Right hindlimb (tissue), 1 donor: Measurements from ENCODE around the gene USP31.

ENCODE experiments used
- DNase-seq: peaks from one replicate; pipeline ENCODE4 v3.0.0-alpha.2; 2018

The USP31 gene

DNA sequence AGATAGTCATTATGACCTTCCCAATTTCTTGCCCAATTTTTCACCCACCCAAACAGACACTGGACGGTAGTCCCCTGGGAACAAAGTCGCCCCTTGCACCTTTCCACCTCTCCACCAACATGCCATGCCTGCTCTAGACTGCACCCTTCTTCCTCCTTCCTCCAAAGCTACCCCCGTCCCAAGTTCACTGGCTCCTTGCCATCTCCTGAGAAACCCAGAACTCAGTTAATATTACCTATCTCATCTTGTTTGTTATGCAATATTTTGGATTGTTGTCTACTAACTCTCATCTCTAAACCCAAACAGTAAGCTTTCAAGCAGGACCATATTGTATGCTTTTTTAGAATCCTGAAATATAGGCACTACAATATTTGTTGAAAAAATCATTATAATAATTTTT is 63.3 kb downstream of the USP31 start:
- no peak for DNase-seq

DNA sequence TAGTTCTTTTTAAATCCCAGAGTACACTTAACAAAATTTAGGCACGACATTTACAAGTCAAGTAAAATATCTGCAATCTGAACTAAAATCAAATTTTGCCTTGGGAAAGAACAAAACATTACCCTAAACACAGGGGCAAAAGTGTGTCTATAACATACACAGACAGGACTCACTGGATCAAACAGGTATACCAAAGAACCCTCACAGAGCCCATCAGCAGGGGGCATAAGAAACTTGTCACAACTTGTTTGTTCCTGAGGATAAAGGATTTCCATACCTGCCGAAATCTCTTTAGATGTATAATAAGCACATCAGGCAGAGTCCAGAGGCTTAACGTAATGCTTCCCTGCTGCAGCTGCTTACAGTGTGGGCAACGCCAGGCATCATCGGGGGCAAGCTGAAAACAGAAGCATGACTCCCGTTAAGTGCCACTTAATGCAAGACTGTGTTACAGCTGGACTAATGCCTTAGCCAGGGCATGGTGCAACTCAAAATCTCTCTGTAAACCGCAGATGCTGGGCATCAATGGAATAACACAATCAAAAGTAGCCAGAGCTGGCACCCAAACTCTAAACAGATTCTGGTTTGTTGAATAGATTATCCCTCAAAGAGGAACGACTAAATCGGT is 67.0 kb downstream of the USP31 start:
- no peak for DNase-seq

DNA sequence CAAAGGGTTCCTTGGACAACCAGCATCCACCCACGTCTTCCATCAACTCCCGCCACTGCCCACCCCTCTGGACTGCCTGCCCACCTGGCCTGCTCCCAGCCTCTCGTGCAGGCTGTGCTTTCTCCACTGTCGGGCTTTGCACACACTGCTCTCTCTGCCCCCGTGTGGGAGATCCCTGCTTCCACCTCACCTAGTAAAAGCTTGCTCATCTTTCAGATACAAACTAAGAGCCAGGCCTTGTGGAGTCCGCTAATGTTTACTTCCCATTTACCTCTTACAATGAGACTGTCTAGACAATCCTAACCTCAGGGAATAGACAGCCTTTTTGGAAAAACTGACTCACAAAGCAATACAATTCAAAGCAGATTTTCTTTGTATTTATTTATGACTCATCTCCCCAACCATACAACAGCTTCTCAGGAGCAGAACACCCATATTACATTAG is 67.6 kb downstream of the USP31 start:
- no peak for DNase-seq

DNA sequence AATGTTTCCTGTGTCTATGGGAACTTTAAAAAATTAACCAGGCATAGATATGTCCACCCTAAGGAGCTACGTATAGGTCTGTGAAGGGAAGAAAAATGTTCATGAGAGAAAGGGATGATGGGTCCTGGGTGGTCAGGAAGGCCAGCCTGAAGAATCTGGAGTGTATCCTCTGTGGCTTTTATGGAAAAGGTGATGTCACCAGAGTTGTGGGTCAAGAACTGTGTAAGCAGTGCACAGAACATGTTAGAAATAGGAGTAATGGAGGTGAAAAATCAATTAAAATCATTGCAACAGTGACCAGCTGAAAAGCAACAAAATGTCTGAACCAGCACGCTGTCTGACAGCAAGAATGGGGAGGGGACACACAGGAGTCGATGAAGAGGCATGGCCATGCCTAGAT is 68.5 kb downstream of the USP31 start:
- no peak for DNase-seq

DNA sequence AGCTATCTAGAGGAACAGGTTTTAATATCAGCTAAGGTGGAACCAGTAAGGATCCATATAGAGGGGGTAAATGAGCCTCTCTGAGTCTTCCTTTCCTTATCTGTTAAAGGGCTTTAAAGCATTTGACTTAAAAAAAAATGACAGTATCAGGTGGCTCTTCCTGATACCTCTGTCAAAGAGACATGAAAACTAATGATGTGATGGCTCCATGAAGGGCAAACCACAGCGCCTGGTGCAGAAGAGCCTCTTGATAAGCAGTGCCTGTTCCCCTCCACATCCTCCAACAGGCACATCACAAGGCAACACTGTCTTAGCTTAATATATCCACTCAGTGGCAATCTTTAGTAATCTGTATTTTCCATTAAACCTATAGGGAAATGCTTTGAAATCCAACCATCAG is 68.9 kb downstream of the USP31 start:
- DNase-seq = no peak

DNA sequence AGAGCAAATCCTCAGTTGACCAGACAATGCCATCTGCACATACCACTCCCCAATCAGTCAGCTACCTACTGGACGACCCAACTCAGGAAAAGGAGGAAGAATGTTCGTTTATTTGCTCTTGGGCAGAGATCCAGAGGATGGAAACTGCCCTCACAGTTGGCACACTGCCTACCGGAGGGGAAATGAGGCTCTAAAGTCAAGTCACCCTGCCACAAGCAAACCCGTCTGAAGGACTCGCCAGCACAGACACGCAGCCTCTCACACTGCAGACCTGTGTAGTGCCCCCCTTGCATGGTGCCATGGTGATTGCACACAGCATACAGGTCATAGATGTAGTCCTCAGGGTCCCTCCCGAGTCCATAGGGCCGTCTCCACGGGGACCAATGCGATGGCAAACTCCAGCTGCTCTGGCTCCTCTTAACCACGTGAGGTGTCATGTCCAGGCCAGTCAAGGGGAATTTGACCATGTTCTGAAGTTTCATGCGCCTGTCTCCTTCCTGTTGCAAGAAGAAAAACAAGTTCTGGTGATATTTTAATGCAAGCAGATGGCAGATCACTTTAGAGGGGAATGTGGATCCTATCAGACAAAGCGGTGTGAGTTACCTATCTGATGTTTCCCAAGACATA is 69.5 kb downstream of the USP31 start:
- DNase-seq = no peak

DNA sequence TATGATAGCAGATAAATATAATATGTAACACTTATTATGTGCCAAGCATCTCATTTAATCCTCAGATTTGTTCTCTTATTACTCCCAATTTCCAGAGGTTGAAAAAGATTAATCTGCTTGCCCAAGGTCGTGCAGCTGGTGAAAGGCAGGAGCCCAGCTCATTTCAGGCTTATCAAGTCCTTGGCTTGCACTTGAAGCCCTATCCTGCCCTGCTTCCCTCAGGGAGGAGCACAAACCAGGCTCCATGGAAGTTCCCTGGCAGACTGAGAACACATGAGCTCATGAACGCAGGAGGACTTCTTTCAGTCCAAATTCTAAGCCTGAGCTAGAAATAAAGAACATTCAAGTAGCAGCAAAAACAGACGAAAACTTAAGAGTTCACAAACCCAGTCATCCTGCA is 74.8 kb downstream of the USP31 start:
- no peak for DNase-seq

DNA sequence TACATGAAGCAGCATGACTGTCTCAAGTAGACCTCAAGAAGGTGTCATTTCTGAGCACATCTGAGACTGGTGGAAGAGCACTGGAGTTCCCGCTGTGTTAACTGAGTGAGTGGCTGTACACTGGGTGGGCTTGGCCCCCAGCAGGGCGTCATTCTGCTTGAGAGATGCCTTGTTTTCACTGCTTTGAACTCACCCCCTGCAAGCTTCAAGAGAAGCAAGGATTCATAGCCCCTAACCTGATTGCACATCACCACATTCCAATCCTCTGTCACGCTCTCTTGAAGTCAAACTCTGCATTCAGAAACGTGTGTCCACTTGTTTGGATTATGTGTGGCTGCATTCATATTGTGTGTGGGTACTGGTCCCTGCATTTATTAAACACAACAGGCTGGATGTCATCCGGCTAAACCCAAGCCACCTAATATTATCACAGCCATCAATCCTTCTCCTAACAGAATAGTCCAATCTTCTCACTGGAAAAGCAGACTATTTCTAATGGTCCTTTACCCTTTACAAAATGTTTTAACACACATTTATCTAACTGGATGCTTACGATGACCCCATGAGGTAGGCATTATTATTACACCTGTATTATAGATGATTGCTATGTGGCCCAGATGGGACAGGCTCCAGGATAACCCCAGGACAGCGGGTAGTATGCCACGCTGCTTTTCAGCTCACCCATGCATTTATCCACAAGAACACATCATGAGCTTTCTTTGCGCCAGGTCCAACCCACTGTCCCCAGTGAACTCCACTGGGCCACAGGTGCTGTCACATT is 76.3 kb downstream of the USP31 start:
- no peak for DNase-seq

DNA sequence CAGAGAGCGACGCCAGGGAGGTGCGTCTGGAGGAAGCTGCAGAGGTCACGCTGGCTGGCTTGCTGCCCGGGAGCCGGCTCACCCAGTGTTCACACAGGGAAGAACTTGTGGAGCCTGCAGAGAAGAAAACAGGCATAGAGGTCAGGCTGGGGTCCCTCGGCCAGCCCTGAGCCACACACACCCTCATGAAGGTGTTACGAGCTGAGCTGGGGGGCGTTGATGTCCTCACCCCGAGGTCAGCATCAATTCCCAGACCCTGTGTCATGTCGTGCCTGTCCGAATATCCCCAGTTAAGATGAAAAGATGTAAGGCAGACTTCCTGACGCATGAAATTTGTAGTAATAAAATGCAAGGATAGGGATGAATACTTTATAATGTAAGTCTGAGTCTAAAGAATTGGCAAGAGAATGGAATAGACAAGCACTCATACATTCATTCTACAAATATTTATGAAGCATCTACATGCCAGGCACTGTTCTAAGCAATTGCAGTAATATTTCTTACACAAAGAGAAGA is 77.1 kb downstream of the USP31 start:
- peak; percentile 44 for DNase-seq

DNA sequence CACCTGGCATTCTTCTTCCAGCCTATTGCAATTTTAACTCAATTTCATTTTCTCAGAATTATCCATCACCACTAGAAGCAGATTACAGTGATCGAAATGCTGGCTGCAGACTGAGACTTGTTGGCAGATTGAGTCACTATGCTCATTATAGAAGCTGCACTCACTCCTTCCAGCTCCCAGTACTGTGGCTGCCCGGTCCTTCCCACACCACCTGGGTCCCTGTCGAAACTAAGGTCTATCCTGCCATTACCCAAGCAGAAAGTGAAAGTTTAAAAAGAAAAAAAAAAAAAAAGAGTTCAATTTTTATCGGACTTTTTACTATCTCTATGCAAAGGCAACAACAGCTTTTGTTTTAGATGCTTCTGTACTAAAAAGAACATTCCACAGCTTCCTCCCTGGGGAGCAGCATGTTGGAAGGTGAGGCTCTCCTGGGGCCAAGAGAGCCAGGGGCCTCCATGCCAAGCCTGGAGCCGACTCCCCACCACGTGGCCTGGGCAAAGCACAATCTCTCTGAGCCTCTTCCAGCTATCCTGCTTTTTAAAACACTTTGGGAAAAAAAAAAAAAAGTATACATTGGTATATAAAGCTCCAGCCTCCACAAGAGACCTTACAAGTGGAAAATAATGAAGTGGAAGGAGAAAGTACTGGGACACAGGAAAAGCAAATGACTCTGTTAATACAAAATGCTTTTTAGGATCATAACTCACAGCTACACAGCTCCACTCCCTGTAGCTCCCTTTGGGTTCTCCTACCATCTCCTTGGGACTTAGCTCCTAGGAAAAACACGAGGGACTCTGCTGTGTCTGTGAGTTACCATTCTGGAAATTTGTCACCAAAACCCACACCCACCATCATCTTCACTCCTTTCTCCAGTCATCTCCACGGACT is 77.8 kb downstream of the USP31 start:
- DNase-seq = no peak

DNA sequence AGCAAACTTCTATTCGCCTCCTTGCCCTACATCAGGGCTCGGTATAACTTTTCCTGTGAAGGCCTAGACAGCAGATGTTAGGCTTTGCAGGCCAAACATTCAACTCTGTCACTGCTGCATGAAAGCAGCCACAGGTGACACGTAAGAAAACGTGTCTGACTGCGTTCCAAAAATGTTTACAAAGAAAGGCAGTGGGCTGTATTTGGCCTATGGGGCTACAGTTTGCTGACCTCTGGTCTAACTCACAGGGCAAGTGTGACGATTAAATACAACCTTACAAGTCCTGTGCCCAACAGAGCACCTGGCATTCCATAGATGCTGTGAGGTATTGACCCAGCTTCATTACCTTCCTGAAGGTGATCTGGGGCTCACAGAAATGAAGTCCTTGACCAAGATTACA is 79.4 kb downstream of the USP31 start:
- no peak for DNase-seq

DNA sequence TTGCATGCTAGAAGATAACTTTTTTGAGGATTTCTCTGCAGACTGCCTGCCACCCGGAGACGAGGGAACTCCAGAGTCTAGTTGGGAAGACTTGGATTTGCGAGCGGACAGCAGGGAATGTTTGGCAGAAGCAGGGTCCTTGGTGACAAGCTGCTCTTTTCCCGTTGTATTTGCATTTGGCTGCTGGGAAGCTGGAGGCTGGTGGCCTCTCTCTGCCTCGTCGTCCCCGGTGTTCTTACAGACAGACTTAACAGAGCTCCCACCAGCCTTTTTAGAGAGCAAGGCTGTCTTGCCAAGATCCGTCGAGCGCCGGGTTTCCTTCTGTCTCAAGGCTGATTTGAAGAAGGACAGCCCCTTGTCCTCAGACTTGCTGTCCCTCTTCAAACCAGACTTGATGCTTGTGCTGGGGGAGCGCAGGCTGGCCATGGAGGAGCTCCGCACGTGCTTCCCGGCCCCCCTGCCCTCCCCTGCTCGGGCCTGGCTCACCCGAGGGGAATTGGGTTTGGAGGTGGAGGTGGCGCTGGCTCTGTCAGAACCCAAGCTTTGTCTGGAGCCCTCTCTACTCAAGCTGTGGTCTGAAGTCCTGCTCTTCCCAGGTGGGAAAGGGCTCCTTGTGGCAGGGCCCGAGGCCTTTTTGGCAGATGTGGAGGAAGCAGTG is 81.0 kb downstream of the USP31 start:
- no peak for DNase-seq

DNA sequence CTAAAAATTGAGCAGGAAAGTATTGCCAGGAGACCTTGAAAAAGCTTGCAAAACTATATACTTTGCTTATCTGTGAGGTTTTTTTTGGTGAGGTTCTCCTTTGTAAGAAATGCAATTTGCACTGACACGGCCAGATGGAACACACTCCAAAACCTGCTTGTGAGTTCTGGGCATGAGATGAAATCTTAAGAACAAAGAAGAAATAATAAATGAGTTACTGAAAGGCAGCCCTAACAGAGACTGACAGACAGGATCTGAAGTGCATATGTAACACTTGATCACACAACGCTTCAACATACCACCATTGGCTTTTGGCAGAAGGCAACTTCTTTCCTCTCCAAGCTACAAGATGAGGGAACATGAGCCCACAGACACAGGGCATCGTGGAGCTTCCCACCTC is 82.6 kb downstream of the USP31 start:
- DNase-seq = no peak

DNA sequence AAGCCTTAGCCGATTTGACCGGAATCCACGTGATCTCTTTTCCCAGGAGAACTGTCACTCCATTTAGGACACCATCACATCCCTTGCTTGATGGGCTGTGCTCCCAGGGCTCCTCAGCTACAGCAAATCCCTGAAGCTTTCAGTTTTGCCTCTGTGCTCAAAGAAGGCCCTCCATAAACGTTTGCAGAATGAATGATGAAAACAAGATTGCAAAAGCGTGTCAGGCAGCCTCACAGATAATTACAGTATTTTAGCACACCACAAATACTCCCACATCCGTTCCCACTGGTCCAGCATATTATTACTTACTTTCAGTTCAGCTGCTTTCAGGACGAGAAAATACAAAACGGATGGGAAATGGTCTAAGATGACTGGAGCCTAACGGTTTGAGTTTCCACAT is 84.6 kb downstream of the USP31 start:
- DNase-seq = no peak

DNA sequence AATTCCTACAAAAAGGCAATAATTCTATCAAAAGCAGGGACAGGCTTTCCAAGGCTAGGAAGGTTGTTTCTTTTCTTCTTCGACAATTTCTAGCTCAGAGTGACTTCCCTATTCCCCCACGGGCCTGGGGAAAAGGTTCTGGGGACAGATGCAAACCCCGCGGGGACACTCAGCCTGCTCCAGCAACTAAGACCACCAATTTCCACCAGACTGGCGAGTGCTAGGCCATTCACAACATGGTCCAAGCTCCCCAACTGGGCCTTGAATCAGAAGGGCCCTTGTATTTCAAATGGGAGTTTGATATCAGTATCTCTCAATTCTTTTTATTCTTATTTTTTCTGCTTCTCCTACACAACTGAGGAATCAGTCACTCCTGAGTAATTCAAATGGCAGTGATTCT is 86.7 kb downstream of the USP31 start:
- DNase-seq = no peak

DNA sequence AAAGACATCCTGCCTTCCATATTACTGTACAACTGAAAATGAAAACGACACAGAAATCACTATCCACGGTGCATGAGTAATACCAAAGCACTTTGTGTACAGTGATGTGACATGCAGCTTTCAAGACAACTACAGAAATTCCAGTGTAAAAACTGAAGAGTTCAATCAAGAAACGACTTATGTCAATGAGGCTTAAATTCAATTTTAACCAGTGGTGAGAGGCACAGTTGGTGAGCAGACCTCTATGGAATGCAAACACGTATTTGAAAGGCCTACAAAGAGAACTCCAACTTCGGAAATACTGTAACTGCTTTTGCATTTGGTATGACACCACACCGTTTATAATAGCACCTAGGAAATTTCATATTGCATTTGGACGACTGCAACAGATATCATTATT is 87.6 kb downstream of the USP31 start:
- no peak for DNase-seq

DNA sequence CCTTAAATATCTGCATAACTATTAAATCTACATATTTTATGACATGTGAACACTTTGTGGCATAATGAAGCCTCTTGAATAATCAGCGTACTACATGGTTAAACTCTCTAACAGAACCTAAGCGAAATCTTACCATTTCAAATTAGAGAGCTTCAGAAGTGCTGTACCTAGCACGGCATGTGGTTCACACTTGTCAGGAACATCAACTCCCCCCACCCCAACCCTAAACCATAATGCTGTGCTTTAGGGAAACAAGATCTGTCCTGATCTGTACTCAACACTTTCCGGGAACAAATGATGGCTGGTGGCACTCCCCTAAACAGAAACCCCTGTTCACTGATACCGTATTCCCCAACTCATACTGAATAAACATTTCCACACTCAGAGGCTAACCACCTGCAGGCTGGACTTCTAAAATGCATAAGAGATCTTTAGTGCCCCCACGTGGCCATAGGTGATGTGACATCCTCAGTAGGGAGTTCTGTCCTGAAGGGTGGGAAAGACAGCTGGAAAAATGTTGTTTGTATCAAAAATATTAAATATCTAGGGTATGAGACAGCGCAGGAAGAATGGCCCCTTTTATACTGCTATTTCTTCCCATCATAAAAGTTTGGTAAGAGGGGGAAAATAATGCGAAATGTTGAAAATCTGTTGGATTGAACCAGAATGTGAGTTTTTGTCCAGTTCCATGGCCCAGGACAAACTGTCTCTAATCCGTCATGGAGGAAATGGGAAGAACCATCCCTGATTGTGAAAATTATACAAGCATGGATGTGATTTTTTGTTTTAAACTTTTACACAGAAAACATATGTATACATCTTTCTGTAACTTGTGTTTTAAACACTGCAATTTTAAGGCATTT is 88.6 kb downstream of the USP31 start:
- peak; percentile 66 for DNase-seq

DNA sequence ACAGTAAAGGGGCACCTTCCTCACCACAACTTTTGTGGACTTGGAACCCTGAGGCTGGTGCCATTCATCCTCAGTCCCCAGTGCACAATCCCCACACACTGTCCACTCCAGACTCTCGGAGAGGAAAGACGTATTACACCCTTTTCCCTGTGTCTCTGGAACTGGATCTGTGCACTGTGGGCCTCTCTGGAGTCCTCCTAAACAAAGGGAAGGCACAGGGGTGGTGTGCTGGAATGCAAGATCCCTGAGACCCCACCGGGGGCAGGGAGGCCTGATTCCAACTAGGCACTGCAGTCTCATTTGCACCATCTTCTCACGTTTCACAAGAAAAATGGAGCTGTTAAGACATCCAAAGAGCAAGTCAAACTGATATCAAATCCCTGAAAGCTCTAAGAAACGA is 89.8 kb downstream of the USP31 start:
- DNase-seq = no peak

DNA sequence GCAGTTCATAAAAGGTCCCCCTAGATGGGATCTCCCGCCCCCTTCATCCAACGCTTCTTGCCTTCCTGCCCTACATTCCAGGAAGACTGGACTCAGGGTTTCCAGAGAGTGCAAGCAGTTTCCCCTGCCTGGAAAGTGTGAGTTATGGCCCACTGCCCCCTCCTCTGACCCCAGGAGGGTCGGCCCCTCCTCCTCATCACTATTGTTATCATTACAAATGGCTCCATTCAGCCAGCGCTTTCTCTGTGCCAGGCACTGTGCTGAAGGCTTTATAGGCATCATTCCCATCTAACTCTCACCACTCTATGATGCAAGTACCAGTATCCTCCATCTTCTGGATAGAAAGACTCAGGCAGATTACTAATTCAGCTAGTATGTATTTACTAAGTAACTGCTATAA is 90.7 kb downstream of the USP31 start:
- DNase-seq = no peak

DNA sequence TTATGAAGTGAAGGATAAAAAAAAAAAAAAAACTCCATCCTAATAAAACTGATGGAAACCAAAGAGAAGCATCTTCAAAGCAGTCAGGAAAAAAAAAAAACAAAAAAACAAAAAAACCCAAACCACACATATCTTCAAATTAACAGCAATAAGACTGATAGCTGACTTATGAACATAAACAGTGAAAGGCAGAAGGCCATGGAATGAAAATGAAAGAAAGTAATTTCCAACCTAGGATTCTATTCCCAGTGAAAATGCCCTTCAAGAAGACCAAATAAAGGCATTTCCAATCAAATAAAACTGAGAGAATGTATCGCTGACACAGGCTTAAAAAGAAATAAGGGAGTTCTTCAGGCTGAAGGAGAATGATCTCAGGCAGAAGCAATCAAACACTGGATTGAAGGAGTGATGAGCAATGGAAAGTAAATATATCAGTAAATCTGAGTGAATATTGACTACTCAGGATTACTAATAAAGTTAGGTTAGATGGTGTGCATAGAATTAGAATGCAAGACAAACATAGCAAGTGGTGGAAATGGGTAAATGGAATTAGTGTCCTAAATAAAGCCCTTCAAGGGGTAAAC is 92.1 kb downstream of the USP31 start:
- DNase-seq = no peak

DNA sequence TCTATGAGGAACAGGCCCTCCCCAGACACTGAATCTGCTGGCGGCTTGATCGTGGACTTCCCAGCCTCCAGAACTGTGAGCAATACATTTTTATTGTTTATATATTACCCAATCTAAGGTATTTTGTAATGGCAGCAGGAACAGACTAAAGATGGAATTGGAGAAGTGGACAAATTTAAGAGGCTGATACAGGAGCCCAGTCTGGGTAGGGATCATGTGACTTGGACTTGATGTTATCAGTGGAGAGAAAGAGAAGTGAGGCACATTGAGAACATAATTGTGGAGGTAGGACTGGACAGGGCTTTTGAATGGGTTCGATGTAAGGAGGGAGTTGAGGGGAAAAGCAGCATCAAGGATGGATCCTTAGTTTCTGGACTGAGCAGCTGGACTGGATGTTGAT is 93.8 kb downstream of the USP31 start:
- DNase-seq = no peak
